Stomach (tissue), 19 donors: ENCODE measurements around the gene MINDY3. TPM values are rescaled to one million over a fixed set of nuclear protein-coding genes. Genes with fewer than 3 reads are reported as not detected.

Experiments used
- DNase-seq, 2 donors: peaks; one replicate each; pipeline versions ENCODE4 v3.0.0 to v3.0.0-alpha.2; 2013 to 2019
- H3K27ac ChIP-seq, 5 donors: fragments of 200-600 bp in 4 of 5; sonication (generic) in 4 of 5; one replicate each; pipeline ENCODE4 v1.5.1; 2013 to 2019; ENCODE audit warnings: mild to moderate bottlenecking in 1 of 5, moderate library complexity in 1 of 5
- H3K27me3 ChIP-seq, 3 donors: fragments of 200-600 bp; sonication (generic); one replicate each; pipeline ENCODE4 v1.5.1; 2017 to 2019; ENCODE audit warnings: mixed run types in 1 of 3
- H3K36me3 ChIP-seq, 4 donors: fragments of 200-600 bp; sonication (generic); 1 replicate in 3 of 4; 2 replicates in 1 of 4; pipeline ENCODE4 v1.5.1; 2016 to 2019
- H3K4me1 ChIP-seq, 4 donors: fragments of 200-600 bp; sonication (generic); one replicate each; pipeline ENCODE4 v1.5.1; 2016 to 2019
- H3K4me3 ChIP-seq, 4 donors: fragments of 200-600 bp; sonication (generic) in 3 of 4; one replicate each; pipeline ENCODE4 v1.5.1; 2016 to 2019; ENCODE audit warnings: mild to moderate bottlenecking in 1 of 4
- H3K9me3 ChIP-seq, 4 donors: fragments of 200-600 bp; sonication (generic); one replicate each; pipeline ENCODE4 v1.5.1; 2016 to 2019
- CTCF ChIP-seq, 7 experiments: fragments of 450-650 bp in 4 of 7; fragments of 200-600 bp in 3 of 7; sonication (generic) in 3 of 7; IDR thresholded peaks; one replicate each; pipeline ENCODE4 v1.5.1; 2016 to 2019; ENCODE audit warnings: antibody characterized with exemption in 7 of 7, control low read depth in 2 of 7, mild to moderate bottlenecking in 1 of 7
- EP300 ChIP-seq: sonication (generic); formaldehyde crosslinking; IDR thresholded peaks from one replicate; pipeline ENCODE4 v1.6.1; 2017; ENCODE audit warnings: antibody characterized with exemption
- POLR2A ChIP-seq, 4 donors: fragments of 450-650 bp; IDR thresholded peaks; one replicate each; pipeline ENCODE4 v1.6.1; 2016; ENCODE audit warnings: antibody characterized with exemption in 4 of 4, control low read depth in 2 of 4, mild to moderate bottlenecking in 1 of 4, moderate library complexity in 1 of 4
- POLR2AphosphoS5 ChIP-seq, 3 donors: sonication (generic); formaldehyde crosslinking; IDR thresholded peaks; one replicate each; pipeline ENCODE4 v1.6.1; 2016; ENCODE audit warnings: antibody characterized with exemption in 3 of 3
- WGBS, 5 donors: extraction: QIAGEN DNeasy Blood & Tissue Kit in 3 of 5; methylation state at CpG; one replicate each; pipeline versions ENCODE4 v1.1.5 to v1.1.7; 2013 to 2018; 5-methylcytosine and 5-hydroxymethylcytosine counted together
- intact Hi-C: fragments of 100-400 bp; cut with DNase I; formaldehyde crosslinking; loops from one replicate; pipeline ENCODE4 v1.15.1; 2023; ENCODE audit warnings: low total_unique reads
- long read RNA-seq, 10 donors: transcript quantifications; one replicate each; lab custom pipeline, GENCODE V29; 2026
- polyA plus RNA-seq, 3 donors: library from polyadenylated mRNA; stranded (reverse); fragments of 200-250 nt; gene quantifications; one replicate each; pipeline ENCODE4 v1.2.3, GENCODE V29; 2013
- total RNA-seq, 5 donors: library from RNA; depleted of rRNA; stranded (reverse); fragments of >200 nt; gene quantifications; one replicate each; pipeline versions ENCODE4 v1.1.0 to v1.2.3, GENCODE V29; 2014 to 2016
- donor health status: healthy with polysubstance abuse.
- donor health status: Bipolar disorder and iron deficiency.
- donor health status: healthy.

The MINDY3 gene
- 10 to 100 TPM in 4 of 5 donors, 1 to 10 TPM in 1; 7.6 to 55.4 (median 30.6) TPM for total RNA-seq
- 10 to 100 TPM; 11.3 to 19.1 (median 16.2) TPM for polyA plus RNA-seq
- long read RNA-seq, donor 1: 0 reads
- long read RNA-seq, donor 2: 0 reads
- long read RNA-seq, donor 3, partial matches to known transcripts: 0 of 3 reads
- long read RNA-seq, donor 3, other reads (novel, unspliced or antisense): 0 of 3 reads
- long read RNA-seq, donor 4: 0 reads
- long read RNA-seq, donor 5, transcript MINDY3-201 (15 exons, 2,381 nt): major isoform, 5 of 5 reads
- long read RNA-seq, donor 5, partial matches to known transcripts: 0 of 5 reads
- long read RNA-seq, donor 5, other reads (novel, unspliced or antisense): 0 of 5 reads
- long read RNA-seq, donor 6, transcript MINDY3-201 (15 exons, 2,381 nt): major isoform, 7 of 9 reads
- long read RNA-seq, donor 6, partial matches to known transcripts: 0 of 9 reads
- long read RNA-seq, donor 6, other reads (novel, unspliced or antisense): 0 of 9 reads
- long read RNA-seq, donor 7, partial matches to known transcripts: 0 of 4 reads
- long read RNA-seq, donor 7, other reads (novel, unspliced or antisense): 0 of 4 reads
- long read RNA-seq, donor 8, partial matches to known transcripts: 0 of 1 reads
- long read RNA-seq, donor 8, other reads (novel, unspliced or antisense): 0 of 1 reads
- long read RNA-seq, donor 9, partial matches to known transcripts: 0 of 1 reads
- long read RNA-seq, donor 9, other reads (novel, unspliced or antisense): 0 of 1 reads
- long read RNA-seq, donor 10, partial matches to known transcripts: 0 of 2 reads
- long read RNA-seq, donor 10, other reads (novel, unspliced or antisense): 0 of 2 reads

GRCh38 chr10:15859906-15860691 is at the start of gene MINDY3:
MINDY3 (minus strand) TSS chr10:15860507; CDS start chr10:15860299, 208 bp downstream.
- Histone ChIP-seq H3K4me3 (peak within 1 kb of the TSS; percentile 77 to 99 (median 91)), H3K27ac (peak within 1 kb of the TSS; percentile 31 to 83 (median 76)), H3K36me3 (no peaks in the 10 kb centered on the region), H3K4me1 (peaks cover 6 to 44% (median 34%) of the 10 kb centered on the region in 4 donors), H3K9me3 (no peaks in the 10 kb centered on the region), H3K27me3 (peaks cover 0 to 7% (median 0%) of the 10 kb centered on the region in 3 donors)
- TF ChIP-seq POLR2AphosphoS5 (IDR thresholded peaks at IDR 0.05) (peak in 2 of 3 donors; percentile 15 to 76), EP300 (no peak)
- DNase-seq: peak; percentile 80 to 95
- intact Hi-C loops: no loop called here
- WGBS, 5 donors: 0 to 1% (median 0%) methylated on average over 31 to 47 of the region's 47 CpGs

GRCh38 chr10:15901889-15902288 is 41.6 kb upstream of the MINDY3 start:
- peaks cover 0 to 27% (median 4%) of the 10 kb centered on the region in 3 donors for H3K27me3 ChIP-seq
- intact Hi-C loops: loop anchor here (10.0 kb wide), 1 partner anchor 643 kb away; no protein-coding TSS in a partner anchor

GRCh38 chr10:15898046-15898445 is 37.7 kb upstream of the MINDY3 start:
- DNase-seq: no peak
- peaks cover 0 to 41% (median 4%) of the 10 kb centered on the region in 3 donors for H3K27me3 ChIP-seq
- no peak overlapping the region for H3K4me3 ChIP-seq
- intact Hi-C loops: no loop called here
- no peak for TF ChIP-seq POLR2AphosphoS5 (IDR thresholded peaks at IDR 0.05)
- TF ChIP-seq CTCF (IDR thresholded peaks at IDR 0.05): peak in 1 of 7 experiments; percentile 37
- TF ChIP-seq EP300: no peak
- no peak for TF ChIP-seq POLR2A (IDR thresholded peaks at IDR 0.05)
- no peaks in the 10 kb centered on the region for H3K4me1 ChIP-seq
- no peaks in the 10 kb centered on the region for H3K36me3 ChIP-seq
- no peak overlapping the region for H3K27ac ChIP-seq
- WGBS, 5 donors: 47 to 63% (median 55%) methylated on average over 4 of the region's 4 CpGs
- H3K9me3 ChIP-seq: no peaks in the 10 kb centered on the region

More at GRCh38 chr10:15901889-15902288, 41.6 kb upstream of the MINDY3 start:
- TF ChIP-seq POLR2AphosphoS5 (IDR thresholded peaks at IDR 0.05) (no peak), CTCF (IDR thresholded peaks at IDR 0.05) (no peak), EP300 (no peak)
- H3K27ac ChIP-seq: no peak overlapping the region
- no peaks in the 10 kb centered on the region for H3K9me3 ChIP-seq
- WGBS, 5 donors: 23 to 47% (median 40%) methylated on average over 3 of the region's 3 CpGs
- no peak for DNase-seq
- no peaks in the 10 kb centered on the region for H3K4me1 ChIP-seq
- no peak overlapping the region for H3K4me3 ChIP-seq
- H3K36me3 ChIP-seq: no peaks in the 10 kb centered on the region

DNA sequence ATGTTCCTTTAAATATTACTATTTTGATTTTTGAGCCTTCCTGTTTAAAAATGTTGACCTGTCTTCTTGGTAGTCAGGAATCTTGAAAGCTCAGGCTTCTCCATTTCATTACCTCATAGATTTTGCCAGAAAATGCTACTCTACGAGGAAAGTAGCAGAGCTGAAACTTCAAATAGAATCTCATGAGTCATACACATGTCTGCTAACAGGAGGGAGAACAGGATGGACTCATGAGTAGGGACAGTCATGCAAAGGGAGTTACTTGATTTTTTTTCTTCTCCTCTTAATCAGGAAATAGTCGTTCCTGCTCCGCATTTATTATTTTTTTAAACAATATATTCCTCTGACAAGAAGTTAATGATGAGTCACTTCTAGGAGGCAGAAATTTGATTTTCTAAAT is 37.0 kb upstream of the MINDY3 start:
- 51 to 76% (median 67%) methylated on average over 3 of the region's 3 CpGs for WGBS, 5 donors

More for the DNA sequence above, 37.0 kb upstream of the MINDY3 start:
- intact Hi-C loops: no loop called here
- no peaks in the 10 kb centered on the region for H3K36me3 ChIP-seq
- no peaks in the 10 kb centered on the region for H3K9me3 ChIP-seq
- H3K4me3 ChIP-seq: no peak overlapping the region
- no peak for TF ChIP-seq POLR2AphosphoS5 (IDR thresholded peaks at IDR 0.05)
- TF ChIP-seq POLR2A (IDR thresholded peaks at IDR 0.05): no peak
- no peak for TF ChIP-seq CTCF (IDR thresholded peaks at IDR 0.05)
- TF ChIP-seq EP300: no peak
- DNase-seq: no peak
- H3K4me1 ChIP-seq: no peaks in the 10 kb centered on the region
- H3K27me3 ChIP-seq: peaks cover 0 to 41% (median 4%) of the 10 kb centered on the region in 3 donors
- no peak overlapping the region for H3K27ac ChIP-seq
